ENCODE measurements around the gene CDH8. TPM values are rescaled to one million over a fixed set of nuclear protein-coding genes. Genes with fewer than 3 reads are reported as not detected.

Gene CDH8
- total and polyA plus RNA-seq, 4 donors = 0.09 TPM; not detected in 3

DNA sequence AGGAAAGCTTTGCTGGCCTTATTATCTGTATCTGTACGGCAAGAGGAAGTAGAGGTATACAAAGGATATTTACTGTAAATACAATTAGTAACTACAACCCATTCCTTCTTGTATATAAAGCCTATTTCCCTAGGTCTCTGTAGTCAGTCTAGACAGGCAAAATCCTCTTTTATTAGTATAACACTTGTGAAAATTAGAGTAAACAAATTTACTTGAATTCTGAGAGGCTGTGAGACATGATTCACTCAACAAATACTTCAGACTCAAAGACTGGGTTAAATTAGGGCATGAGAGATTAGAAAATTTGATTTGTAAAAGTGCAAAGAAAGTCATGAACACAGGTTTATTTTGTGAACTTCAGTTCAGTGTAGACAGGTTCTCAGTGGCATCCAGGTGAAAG, 30.9 kb upstream of the CDH8 start:
- Histone ChIP-seq H3K27ac (ENCODE audit: low read depth in 1 of 2, low read length in 2 of 2) (no peak overlapping the region), H3K9ac (ENCODE audit: low read depth in 1 of 2, low read length in 2 of 2) (no peak overlapping the region), H3K36me3 (ENCODE audit: control insufficient read depth in 4 of 4, insufficient read depth in 3 of 4, low read depth in 1 of 4, low read length in 3 of 4) (no peaks in the 10 kb centered on the region), H3K4me3 (ENCODE audit: low read depth in 1 of 3, low read length in 3 of 3) (no peak overlapping the region), H3K27me3 (ENCODE audit: control insufficient read depth in 4 of 4, insufficient read depth in 4 of 4, low read length in 3 of 4) (no peaks in the 10 kb centered on the region), H3K4me1 (ENCODE audit: control insufficient read depth in 4 of 4, insufficient read depth in 4 of 4, low read length in 3 of 4) (no peaks in the 10 kb centered on the region), H3K9me3 (ENCODE audit: control insufficient read depth in 4 of 4, low read length in 3 of 4) (no peaks in the 10 kb centered on the region)
- TF ChIP-seq HNF4A (conservative IDR thresholded peaks at IDR 0.05) = no peak
- TF ChIP-seq YY1 (IDR thresholded peaks at IDR 0.05) = no peak
- no peak for TF ChIP-seq GABPA (IDR thresholded peaks at IDR 0.05 in 1 of 2, conservative IDR thresholded peaks at IDR 0.05 in 1 of 2)
- TF ChIP-seq, protein P1, sequence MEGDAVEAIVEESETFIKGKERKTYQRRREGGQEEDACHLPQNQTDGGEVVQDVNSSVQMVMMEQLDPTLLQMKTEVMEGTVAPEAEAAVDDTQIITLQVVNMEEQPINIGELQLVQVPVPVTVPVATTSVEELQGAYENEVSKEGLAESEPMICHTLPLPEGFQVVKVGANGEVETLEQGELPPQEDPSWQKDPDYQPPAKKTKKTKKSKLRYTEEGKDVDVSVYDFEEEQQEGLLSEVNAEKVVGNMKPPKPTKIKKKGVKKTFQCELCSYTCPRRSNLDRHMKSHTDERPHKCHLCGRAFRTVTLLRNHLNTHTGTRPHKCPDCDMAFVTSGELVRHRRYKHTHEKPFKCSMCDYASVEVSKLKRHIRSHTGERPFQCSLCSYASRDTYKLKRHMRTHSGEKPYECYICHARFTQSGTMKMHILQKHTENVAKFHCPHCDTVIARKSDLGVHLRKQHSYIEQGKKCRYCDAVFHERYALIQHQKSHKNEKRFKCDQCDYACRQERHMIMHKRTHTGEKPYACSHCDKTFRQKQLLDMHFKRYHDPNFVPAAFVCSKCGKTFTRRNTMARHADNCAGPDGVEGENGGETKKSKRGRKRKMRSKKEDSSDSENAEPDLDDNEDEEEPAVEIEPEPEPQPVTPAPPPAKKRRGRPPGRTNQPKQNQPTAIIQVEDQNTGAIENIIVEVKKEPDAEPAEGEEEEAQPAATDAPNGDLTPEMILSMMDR (IDR thresholded peaks at IDR 0.05; ENCODE audit: low read depth, low read length, missing input control) = no peak
- TF ChIP-seq, protein P2, sequence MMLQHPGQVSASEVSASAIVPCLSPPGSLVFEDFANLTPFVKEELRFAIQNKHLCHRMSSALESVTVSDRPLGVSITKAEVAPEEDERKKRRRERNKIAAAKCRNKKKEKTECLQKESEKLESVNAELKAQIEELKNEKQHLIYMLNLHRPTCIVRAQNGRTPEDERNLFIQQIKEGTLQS (IDR thresholded peaks at IDR 0.05) = no peak
- no peak for TF ChIP-seq SP1 (IDR thresholded peaks at IDR 0.05)
- no peak for TF ChIP-seq RAD21 (IDR thresholded peaks at IDR 0.05)
- TF ChIP-seq FOXA2 (IDR thresholded peaks at IDR 0.05) = no peak
- TF ChIP-seq, protein P3, sequence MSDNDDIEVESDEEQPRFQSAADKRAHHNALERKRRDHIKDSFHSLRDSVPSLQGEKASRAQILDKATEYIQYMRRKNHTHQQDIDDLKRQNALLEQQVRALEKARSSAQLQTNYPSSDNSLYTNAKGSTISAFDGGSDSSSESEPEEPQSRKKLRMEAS (IDR thresholded peaks at IDR 0.05) = no peak
- TF ChIP-seq HNF4G (IDR thresholded peaks at IDR 0.05) = no peak
- TF ChIP-seq RXRA (IDR thresholded peaks at IDR 0.05) = no peak
- no peak for TF ChIP-seq FOXA1 (IDR thresholded peaks at IDR 0.05)
- TF ChIP-seq, protein P4, sequence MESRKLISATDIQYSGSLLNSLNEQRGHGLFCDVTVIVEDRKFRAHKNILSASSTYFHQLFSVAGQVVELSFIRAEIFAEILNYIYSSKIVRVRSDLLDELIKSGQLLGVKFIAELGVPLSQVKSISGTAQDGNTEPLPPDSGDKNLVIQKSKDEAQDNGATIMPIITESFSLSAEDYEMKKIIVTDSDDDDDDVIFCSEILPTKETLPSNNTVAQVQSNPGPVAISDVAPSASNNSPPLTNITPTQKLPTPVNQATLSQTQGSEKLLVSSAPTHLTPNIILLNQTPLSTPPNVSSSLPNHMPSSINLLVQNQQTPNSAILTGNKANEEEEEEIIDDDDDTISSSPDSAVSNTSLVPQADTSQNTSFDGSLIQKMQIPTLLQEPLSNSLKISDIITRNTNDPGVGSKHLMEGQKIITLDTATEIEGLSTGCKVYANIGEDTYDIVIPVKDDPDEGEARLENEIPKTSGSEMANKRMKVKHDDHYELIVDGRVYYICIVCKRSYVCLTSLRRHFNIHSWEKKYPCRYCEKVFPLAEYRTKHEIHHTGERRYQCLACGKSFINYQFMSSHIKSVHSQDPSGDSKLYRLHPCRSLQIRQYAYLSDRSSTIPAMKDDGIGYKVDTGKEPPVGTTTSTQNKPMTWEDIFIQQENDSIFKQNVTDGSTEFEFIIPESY (IDR thresholded peaks at IDR 0.05) = no peak
- TF ChIP-seq NR2F2 (IDR thresholded peaks at IDR 0.05) = no peak
- TF ChIP-seq TAF1 (conservative IDR thresholded peaks at IDR 0.05) = no peak
- TF ChIP-seq EGR1 (IDR thresholded peaks at IDR 0.05; ENCODE audit: low read depth in 2 of 2) = no peak
- no peak for TF ChIP-seq JUND (IDR thresholded peaks at IDR 0.05)
- TF ChIP-seq, protein P5, sequence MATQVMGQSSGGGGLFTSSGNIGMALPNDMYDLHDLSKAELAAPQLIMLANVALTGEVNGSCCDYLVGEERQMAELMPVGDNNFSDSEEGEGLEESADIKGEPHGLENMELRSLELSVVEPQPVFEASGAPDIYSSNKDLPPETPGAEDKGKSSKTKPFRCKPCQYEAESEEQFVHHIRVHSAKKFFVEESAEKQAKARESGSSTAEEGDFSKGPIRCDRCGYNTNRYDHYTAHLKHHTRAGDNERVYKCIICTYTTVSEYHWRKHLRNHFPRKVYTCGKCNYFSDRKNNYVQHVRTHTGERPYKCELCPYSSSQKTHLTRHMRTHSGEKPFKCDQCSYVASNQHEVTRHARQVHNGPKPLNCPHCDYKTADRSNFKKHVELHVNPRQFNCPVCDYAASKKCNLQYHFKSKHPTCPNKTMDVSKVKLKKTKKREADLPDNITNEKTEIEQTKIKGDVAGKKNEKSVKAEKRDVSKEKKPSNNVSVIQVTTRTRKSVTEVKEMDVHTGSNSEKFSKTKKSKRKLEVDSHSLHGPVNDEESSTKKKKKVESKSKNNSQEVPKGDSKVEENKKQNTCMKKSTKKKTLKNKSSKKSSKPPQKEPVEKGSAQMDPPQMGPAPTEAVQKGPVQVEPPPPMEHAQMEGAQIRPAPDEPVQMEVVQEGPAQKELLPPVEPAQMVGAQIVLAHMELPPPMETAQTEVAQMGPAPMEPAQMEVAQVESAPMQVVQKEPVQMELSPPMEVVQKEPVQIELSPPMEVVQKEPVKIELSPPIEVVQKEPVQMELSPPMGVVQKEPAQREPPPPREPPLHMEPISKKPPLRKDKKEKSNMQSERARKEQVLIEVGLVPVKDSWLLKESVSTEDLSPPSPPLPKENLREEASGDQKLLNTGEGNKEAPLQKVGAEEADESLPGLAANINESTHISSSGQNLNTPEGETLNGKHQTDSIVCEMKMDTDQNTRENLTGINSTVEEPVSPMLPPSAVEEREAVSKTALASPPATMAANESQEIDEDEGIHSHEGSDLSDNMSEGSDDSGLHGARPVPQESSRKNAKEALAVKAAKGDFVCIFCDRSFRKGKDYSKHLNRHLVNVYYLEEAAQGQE (IDR thresholded peaks at IDR 0.05) = no peak
- no peak for DNase-seq (ENCODE audit: low spot score)
- WGBS = 60% methylated on average over 1 of the region's 1 CpG
